Naive B cell (primary cell): Measurements from ENCODE around the gene PON1. TPM values are rescaled to one million over a fixed set of nuclear protein-coding genes. Genes with fewer than 3 reads are reported as not detected.
A peak's percentile ranks its signal among the peaks of the same experiment; 100 is the strongest.

ENCODE experiments used
- ATAC-seq, 2 donors: fragments of 150-1000 bp; cut with Tn5 transposase; 2 replicates each; pipeline ENCODE4 v1.10.0; 2021; ENCODE audit warnings: low read depth in 2 of 2, mild to moderate bottlenecking in 2 of 2, moderate library complexity in 2 of 2
- DNase-seq: peaks from one replicate; pipeline ENCODE4 v3.0.0; 2022
- H3K27ac Mint-ChIP-seq, 6 donors: one replicate each; pipeline ENCODE4 v1.8.0; 2020 to 2022; ENCODE audit warnings: mild to moderate bottlenecking in 6 of 6, mixed read lengths in 6 of 6, moderate library complexity in 5 of 6, inconsistent platforms in 2 of 6
- H3K27me3 Mint-ChIP-seq, 3 donors: one replicate each; pipeline ENCODE4 v1.8.0; 2021 to 2022; ENCODE audit warnings: mixed read lengths in 3 of 3, mild to moderate bottlenecking in 1 of 3
- H3K36me3 Mint-ChIP-seq, 2 donors: one replicate each; pipeline ENCODE4 v1.8.0; 2020 to 2022; ENCODE audit warnings: mixed read lengths in 2 of 2, inconsistent platforms in 1 of 2, mild to moderate bottlenecking in 1 of 2
- H3K4me1 Mint-ChIP-seq, 3 donors: one replicate each; pipeline ENCODE4 v1.8.0; 2020 to 2022; ENCODE audit warnings: mixed read lengths in 3 of 3, inconsistent platforms in 1 of 3, mild to moderate bottlenecking in 1 of 3, moderate library complexity in 1 of 3
- H3K4me3 Mint-ChIP-seq, 8 donors: one replicate each; pipeline ENCODE4 v1.8.0; 2020 to 2022; ENCODE audit warnings: mild to moderate bottlenecking in 8 of 8, mixed read lengths in 8 of 8, moderate library complexity in 8 of 8, inconsistent platforms in 2 of 8
- H3K9me3 Mint-ChIP-seq, 7 donors: one replicate each; pipeline ENCODE4 v1.8.0; 2020 to 2022; ENCODE audit warnings: mixed read lengths in 7 of 7, mild to moderate bottlenecking in 5 of 7, inconsistent platforms in 2 of 7, moderate library complexity in 1 of 7
- polyA plus RNA-seq, 6 donors: library from polyadenylated mRNA; unstranded; fragments of 300-500 nt; fragmentation: Illumina TruSeq; gene quantifications; one replicate each; pipeline ENCODE4 v1.2.3, GENCODE V29; 2021; ENCODE audit warnings: low read depth in 6 of 6

Gene PON1
- polyA plus RNA-seq = not detected

DNA sequence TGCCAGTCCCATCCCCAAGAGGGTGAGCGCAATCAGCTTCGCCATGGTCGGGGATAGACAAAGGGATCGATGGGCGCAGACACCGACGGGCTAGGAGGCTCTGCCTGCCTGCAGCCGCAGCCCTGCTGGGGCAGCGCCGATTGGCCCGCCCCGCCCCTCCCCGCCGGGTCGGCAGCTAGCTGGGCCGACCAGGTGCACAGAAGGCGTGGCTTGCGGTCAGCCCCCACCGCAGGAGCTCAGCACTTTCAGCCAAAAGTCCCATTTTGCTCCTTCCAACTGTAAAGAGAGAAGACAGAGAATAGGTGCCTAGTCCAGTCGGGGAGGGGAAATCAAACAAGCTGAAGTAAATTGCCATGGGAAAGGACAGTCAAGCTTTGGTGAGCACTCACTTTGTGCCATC, at the start of gene PON1:
Gene PON1, minus strand, starts transcription at position 102 of the 400 bp plus-strand sequence. Its CDS starts 57 bp downstream, at position 45.
- H3K4me3 Mint-ChIP-seq = peak within 1 kb of the TSS in 1 of 8 donors; percentile 7
- peaks cover 0 to 11% (median 0%) of the 10 kb centered on the region in 7 donors for H3K9me3 Mint-ChIP-seq
- H3K36me3 Mint-ChIP-seq = peaks cover 0 to 14% of the 10 kb centered on the region in 2 donors
- ATAC-seq = peak; percentile 60 to 92
- peaks cover 0 to 13% (median 0%) of the 10 kb centered on the region in 3 donors for H3K4me1 Mint-ChIP-seq
- H3K27ac Mint-ChIP-seq = no peak within 1 kb of the TSS
- DNase-seq = no peak
- peaks cover 21 to 24% (median 23%) of the 10 kb centered on the region in 3 donors for H3K27me3 Mint-ChIP-seq

DNA sequence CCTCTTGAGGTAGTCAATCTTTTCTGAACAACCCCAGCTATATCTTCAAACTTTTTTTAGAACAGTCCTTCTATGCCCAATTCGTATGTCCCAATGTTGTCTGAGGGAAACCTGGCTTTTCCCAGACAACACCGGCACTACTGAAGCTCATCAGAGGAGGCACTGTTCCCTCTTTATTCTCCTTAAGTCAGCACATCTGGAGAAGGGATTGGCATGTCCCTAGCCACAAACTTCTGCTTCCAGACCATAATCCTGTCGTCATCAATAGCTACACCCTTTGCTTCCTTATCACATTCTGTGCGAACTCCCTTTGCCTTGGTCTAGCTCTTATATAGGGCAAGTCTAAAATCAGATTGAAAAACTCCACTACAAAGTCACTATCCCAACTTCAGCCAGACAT, 49.0 kb upstream of the PON1 start:
- ATAC-seq (no peak), DNase-seq (no peak)
- H3K4me1 Mint-ChIP-seq = no peaks in the 10 kb centered on the region
- H3K9me3 Mint-ChIP-seq = peaks cover 0 to 6% (median 4%) of the 10 kb centered on the region in 7 donors
- no peaks in the 10 kb centered on the region for H3K36me3 Mint-ChIP-seq
- peaks cover 6 to 9% (median 8%) of the 10 kb centered on the region in 3 donors for H3K27me3 Mint-ChIP-seq
- no peak overlapping the region for H3K4me3 Mint-ChIP-seq
- no peak overlapping the region for H3K27ac Mint-ChIP-seq

DNA sequence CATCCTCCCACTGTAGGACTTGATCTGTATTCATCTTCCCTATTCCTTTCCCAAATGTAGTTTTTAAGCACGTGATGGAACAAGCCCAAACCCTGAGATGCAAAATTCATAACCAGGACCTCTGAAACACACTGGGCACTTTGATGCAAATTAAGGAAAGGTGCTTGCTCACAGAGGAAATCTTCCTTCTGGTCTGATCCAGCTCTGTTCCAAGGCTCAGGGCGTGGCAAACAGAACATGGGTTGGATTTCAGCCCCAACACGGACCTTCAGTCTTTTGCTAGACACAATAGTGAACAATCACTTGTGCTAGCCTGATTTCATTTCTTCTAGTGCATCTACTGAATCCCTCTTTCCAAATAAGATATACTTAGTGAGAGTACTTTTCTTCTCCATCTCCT, 43.9 kb upstream of the PON1 start:
- H3K27me3 Mint-ChIP-seq = peaks cover 0 to 7% (median 0%) of the 10 kb centered on the region in 3 donors
- no peak overlapping the region for H3K27ac Mint-ChIP-seq
- DNase-seq (no peak), ATAC-seq (no peak)
- H3K4me3 Mint-ChIP-seq = no peak overlapping the region
- no peaks in the 10 kb centered on the region for H3K9me3 Mint-ChIP-seq
- H3K36me3 Mint-ChIP-seq = no peaks in the 10 kb centered on the region
- no peaks in the 10 kb centered on the region for H3K4me1 Mint-ChIP-seq

DNA sequence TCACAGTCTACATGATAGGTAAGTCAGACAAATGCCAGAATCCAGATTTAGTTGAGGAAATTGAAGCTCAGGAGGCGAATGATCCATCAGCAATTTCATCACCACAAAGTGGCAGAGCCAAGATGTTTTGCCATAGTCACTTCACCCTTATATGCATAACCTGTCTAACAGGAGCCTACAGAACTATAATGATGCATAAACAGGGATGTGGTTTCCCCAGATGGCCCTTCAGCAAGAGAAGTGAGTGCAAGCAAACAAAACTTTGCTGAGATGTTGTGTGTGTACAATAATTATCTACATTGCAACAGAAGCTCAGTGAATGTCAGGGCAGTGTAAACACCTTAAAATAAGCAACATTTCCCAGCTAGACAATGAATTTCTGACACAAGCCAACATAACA, 43.3 kb upstream of the PON1 start:
- H3K4me1 Mint-ChIP-seq = no peaks in the 10 kb centered on the region
- H3K27ac Mint-ChIP-seq = no peak overlapping the region
- no peak for ATAC-seq
- H3K36me3 Mint-ChIP-seq = no peaks in the 10 kb centered on the region
- DNase-seq = no peak
- no peaks in the 10 kb centered on the region for H3K9me3 Mint-ChIP-seq
- H3K4me3 Mint-ChIP-seq = no peak overlapping the region
- peaks cover 0 to 7% (median 2%) of the 10 kb centered on the region in 3 donors for H3K27me3 Mint-ChIP-seq

DNA sequence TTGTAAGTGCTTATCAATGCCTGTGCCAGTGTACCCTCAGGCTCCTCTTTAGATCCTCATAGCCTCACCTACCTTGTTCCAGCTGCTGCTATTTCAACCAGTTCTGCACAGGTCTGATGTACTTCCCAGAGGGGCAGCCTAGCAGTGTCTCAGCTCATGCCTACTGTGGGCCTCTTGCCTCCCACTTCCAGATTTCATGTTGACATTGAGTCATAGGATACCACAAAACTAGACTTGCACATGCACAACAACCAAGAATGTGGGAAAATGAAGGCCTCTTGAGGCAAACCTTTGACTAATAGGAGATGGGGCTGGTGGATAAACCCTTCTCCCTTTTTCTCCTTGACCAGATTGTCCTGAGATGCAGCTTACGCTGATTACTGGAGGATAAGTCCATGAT, 40.8 kb upstream of the PON1 start:
- H3K9me3 Mint-ChIP-seq = no peaks in the 10 kb centered on the region
- H3K27ac Mint-ChIP-seq = no peak overlapping the region
- DNase-seq = no peak
- no peak for ATAC-seq
- no peaks in the 10 kb centered on the region for H3K36me3 Mint-ChIP-seq
- no peak overlapping the region for H3K4me3 Mint-ChIP-seq
- H3K4me1 Mint-ChIP-seq = no peaks in the 10 kb centered on the region
- peaks cover 0 to 11% (median 6%) of the 10 kb centered on the region in 3 donors for H3K27me3 Mint-ChIP-seq

DNA sequence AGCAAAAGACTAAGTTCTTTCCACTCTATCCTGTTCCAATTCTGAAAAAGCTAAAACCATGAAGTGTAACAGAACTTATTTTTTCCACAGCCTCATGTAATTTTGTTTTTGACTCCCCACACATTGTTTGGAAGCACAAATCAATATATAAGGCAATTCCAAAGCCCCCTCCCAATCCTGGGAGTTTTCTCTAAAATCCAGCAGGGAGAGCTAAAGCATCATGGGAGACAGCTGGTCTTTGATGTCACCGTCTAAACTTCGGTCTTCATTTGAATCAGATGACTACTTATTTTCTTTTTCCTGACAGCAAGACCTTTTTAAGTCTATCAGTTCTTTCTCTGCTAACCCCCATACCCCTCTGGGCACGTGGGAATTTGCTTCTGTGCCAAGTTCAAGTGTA, 33.3 kb upstream of the PON1 start:
- Mint-ChIP-seq H3K36me3 (no peaks in the 10 kb centered on the region), H3K27me3 (peaks cover 4 to 25% (median 9%) of the 10 kb centered on the region in 3 donors), H3K4me1 (no peaks in the 10 kb centered on the region), H3K9me3 (peaks cover 0 to 5% (median 0%) of the 10 kb centered on the region in 7 donors), H3K27ac (no peak overlapping the region), H3K4me3 (no peak overlapping the region)
- ATAC-seq (no peak), DNase-seq (no peak)

DNA sequence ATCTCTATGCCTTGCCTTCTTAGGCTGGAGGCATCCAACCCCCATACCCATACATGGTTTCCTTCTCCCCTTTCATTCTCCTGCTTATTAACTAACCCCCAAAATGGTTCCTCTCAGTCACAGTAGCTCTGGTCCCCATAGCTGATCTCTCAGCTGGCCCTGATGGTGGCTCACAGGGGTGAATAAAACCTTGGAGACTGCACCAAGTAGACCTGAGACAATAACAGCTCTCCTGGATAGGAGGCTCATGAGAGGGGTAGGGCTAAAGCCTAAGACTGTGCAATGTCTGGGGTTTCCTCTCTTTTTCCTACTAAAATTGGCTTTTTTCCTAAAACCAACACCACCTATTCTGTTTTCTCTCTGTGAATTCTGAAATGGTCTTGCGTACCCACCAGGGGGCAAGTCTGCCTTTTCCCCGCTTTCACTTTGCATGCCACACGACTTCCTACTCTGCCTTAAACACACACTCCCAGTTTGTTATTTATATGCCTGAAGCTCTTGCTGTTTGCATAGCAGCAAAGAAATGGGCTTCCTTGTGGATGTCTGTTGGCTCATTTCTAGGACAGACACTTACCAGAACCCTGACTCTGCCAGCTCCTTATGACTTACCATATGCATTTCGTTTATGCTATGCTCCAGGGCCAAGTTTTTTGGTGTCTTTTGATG, 18.4 kb upstream of the PON1 start:
- DNase-seq = no peak
- H3K4me1 Mint-ChIP-seq = no peaks in the 10 kb centered on the region

DNA sequence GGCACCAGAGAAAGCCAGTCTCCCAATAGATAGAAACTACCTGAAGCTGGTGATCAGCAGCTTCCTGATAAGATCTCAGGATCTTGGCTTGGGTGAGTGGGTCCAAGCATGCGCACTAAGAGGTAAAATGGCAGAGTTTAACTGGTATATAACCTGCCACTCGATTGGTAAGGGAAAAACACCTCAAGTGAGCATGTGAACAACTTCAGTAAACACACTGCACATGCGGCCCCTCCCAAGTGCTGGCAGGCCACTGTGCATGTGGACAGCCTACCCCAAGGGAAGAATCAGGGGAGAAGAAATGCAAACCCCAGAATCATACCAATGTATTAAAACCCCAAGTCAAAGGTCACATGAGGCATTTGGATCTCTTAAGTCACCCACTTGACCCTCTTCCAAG, 17.7 kb upstream of the PON1 start:
- H3K27me3 Mint-ChIP-seq = peaks cover 3 to 34% (median 19%) of the 10 kb centered on the region in 3 donors
- ATAC-seq (no peak), DNase-seq (no peak)
- no peaks in the 10 kb centered on the region for H3K4me1 Mint-ChIP-seq
- peaks cover 0 to 5% (median 0%) of the 10 kb centered on the region in 7 donors for H3K9me3 Mint-ChIP-seq
- H3K27ac Mint-ChIP-seq = no peak overlapping the region
- no peak overlapping the region for H3K4me3 Mint-ChIP-seq
- no peaks in the 10 kb centered on the region for H3K36me3 Mint-ChIP-seq

More for the DNA sequence above, 18.4 kb upstream of the PON1 start:
- H3K27ac Mint-ChIP-seq = no peak overlapping the region
- peaks cover 5 to 29% (median 20%) of the 10 kb centered on the region in 3 donors for H3K27me3 Mint-ChIP-seq
- H3K4me3 Mint-ChIP-seq = no peak overlapping the region
- H3K36me3 Mint-ChIP-seq = no peaks in the 10 kb centered on the region
- no peak for ATAC-seq
- peaks cover 0 to under 1% (median 0%) of the 10 kb centered on the region in 7 donors for H3K9me3 Mint-ChIP-seq

DNA sequence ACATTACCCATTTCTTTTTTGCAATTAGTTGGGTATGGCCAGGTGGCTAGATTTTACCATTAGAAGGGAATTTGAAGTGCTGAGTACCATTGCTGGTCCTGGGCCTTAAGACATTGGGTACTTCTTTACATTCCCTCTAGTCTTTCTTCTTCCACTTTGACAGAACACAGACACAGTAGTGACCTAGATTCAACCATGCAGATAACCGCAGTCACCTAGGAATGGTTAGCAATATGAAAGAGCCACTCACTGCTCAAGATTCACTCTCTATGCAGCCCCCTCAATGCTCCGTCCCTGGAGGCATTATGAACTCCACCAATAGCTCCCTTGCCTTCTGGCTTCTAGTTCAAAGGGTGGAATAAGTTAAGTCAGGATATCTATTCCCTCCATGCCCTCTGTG, 16.2 kb upstream of the PON1 start:
- H3K9me3 Mint-ChIP-seq = peaks cover 0 to 5% (median 0%) of the 10 kb centered on the region in 7 donors
- H3K4me3 Mint-ChIP-seq = no peak overlapping the region
- peaks cover 3 to 34% (median 19%) of the 10 kb centered on the region in 3 donors for H3K27me3 Mint-ChIP-seq

DNA sequence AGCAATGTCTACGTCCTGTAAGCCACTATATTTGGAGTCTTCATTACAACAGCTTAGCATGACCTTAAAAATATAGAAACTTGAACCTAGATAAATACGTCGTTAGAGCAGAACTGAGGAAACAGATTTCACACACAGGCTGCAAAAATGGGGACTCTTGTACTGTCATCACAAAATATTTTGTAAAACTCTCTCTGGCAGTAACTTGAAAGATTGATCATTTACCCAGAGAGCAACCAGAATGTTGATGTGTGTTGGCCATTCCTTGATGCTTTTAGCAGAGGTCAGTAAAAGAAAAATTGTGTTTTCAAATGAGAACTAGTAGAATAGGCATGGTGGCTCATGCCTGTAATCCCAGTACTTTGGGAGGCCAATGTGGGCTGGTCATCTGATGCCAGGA, 14.5 kb upstream of the PON1 start:
- H3K4me1 Mint-ChIP-seq = no peaks in the 10 kb centered on the region
- no peak for DNase-seq

More for the DNA sequence above, 16.2 kb upstream of the PON1 start:
- DNase-seq = no peak
- Mint-ChIP-seq H3K4me1 (no peaks in the 10 kb centered on the region), H3K27ac (no peak overlapping the region), H3K36me3 (no peaks in the 10 kb centered on the region)
- ATAC-seq = no peak

DNA sequence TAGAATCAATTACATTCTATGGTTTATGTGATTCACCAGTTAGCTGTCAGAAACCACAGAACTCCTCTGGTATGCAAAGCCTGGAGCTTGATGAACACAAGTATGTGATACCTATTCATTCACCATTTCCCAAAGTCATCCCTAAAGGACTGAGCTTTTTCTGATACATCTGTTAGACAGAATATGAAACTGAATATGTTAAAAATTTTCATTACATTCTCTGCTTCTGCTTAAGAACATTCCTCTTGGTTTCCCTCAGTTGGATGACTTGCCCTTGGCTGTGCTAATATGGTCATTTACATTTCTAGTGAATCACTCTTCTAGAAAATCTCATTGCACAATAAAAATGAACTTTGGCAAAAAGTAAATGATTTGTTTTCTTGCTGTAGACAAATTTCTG, 10.8 kb upstream of the PON1 start:
- H3K9me3 Mint-ChIP-seq = peaks cover 0 to 5% (median 0%) of the 10 kb centered on the region in 7 donors
- H3K36me3 Mint-ChIP-seq = no peaks in the 10 kb centered on the region
- DNase-seq (no peak), ATAC-seq (no peak)
- no peak overlapping the region for H3K27ac Mint-ChIP-seq
- H3K4me1 Mint-ChIP-seq = peaks cover 7 to 10% (median 8%) of the 10 kb centered on the region in 3 donors
- peaks cover 0 to 8% (median 6%) of the 10 kb centered on the region in 3 donors for H3K27me3 Mint-ChIP-seq
- H3K4me3 Mint-ChIP-seq = no peak overlapping the region

More for the DNA sequence above, 14.5 kb upstream of the PON1 start:
- Mint-ChIP-seq H3K27me3 (peaks cover 0 to 31% (median 18%) of the 10 kb centered on the region in 3 donors), H3K36me3 (no peaks in the 10 kb centered on the region), H3K27ac (no peak overlapping the region), H3K9me3 (peaks cover 0 to 5% (median 0%) of the 10 kb centered on the region in 7 donors), H3K4me3 (no peak overlapping the region)
- ATAC-seq = no peak

DNA sequence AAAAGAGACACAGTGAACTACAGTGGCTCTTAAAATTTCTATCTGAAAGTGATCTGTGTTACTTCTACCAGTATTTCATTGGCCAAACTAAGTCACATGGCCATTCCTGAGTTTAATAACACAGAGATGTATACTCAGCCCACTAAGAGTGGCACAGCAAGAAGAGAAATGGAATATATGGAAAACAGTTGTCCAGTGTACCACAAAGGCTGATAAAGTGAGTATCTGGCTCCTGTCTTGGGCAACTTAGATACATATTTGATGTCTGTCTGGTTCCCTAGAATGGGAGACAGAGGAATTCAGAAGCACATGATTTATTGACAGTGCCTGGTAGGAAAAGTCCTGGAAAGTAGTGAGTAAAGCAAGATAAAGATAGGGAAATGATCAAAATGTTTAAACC, 10.1 kb upstream of the PON1 start:
- Mint-ChIP-seq H3K9me3 (peaks cover 0 to 5% (median 0%) of the 10 kb centered on the region in 7 donors), H3K36me3 (no peaks in the 10 kb centered on the region), H3K4me1 (peaks cover 10 to 13% (median 10%) of the 10 kb centered on the region in 3 donors), H3K27me3 (peaks cover 0 to 8% (median 5%) of the 10 kb centered on the region in 3 donors), H3K27ac (no peak overlapping the region), H3K4me3 (no peak overlapping the region)
- DNase-seq (no peak), ATAC-seq (no peak)

DNA sequence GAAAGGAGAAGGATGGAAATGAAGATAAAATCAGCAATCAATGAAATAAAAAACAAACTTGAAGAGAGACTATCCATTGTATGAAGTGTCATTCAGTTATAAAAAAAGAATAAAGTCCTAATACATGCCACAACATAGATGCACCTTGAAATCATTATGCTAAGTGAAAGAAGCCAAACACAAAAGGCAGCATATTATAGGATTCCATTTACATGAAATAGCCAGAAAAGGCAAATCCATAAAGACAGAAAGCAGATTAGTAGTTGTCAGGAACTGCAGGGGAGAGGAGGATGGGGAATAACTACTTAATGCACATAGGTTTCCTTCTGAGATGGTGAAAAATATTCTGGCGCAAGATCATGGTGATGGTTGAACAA, 6.6 kb upstream of the PON1 start:
- H3K36me3 Mint-ChIP-seq = peaks cover 0 to 14% of the 10 kb centered on the region in 2 donors

More for the DNA sequence above, 6.6 kb upstream of the PON1 start:
- Mint-ChIP-seq H3K4me1 (peaks cover 10 to 13% (median 10%) of the 10 kb centered on the region in 3 donors), H3K27ac (peak overlapping the region in 4 of 6 donors; percentile 1 to 73 (median 14)), H3K4me3 (peak overlapping the region; percentile 4 to 84 (median 62)), H3K9me3 (peaks cover 0 to 8% (median 0%) of the 10 kb centered on the region in 7 donors), H3K27me3 (peaks cover 10 to 12% (median 11%) of the 10 kb centered on the region in 3 donors)
- no peak for DNase-seq
- ATAC-seq = no peak
